ENCODE measurements around the gene NELL2.
"Not testable (repeated sequence)": the region's sequence is repeated elsewhere in the genome, so short reads cannot be mapped to it uniquely, and the experiment has no call there.

The NELL2 gene

GRCh38 chr12:44829045-44829444 lies 47.1 kb downstream of the NELL2 start:
- no peaks in the 10 kb centered on the region for H3K79me2 ChIP-seq (ENCODE audit: control insufficient read depth, insufficient read depth, low read length, unreplicated experiment)
- no peaks in the 10 kb centered on the region for H3K27me3 ChIP-seq (ENCODE audit: insufficient read depth, low read length)
- H2AFZ ChIP-seq (ENCODE audit: low read length, unreplicated experiment): no peak overlapping the region
- H3K36me3 ChIP-seq (ENCODE audit: insufficient read depth, low read length): no peaks in the 10 kb centered on the region
- no peak overlapping the region for H3K27ac ChIP-seq (ENCODE audit: low read depth, low read length)
- H3K4me1 ChIP-seq (ENCODE audit: control insufficient read depth, insufficient read depth, low read length, unreplicated experiment): no peaks in the 10 kb centered on the region
- H3K4me3 ChIP-seq (ENCODE audit: low read depth, low read length): no peak overlapping the region

GRCh38 chr12:44827832-44828438 lies 48.2 kb downstream of the NELL2 start:
- Histone ChIP-seq H3K4me1 (ENCODE audit: control insufficient read depth, insufficient read depth, low read length, unreplicated experiment) (no peaks in the 10 kb centered on the region), H2AFZ (ENCODE audit: low read length, unreplicated experiment) (no peak overlapping the region), H3K27ac (ENCODE audit: low read depth, low read length) (no peak overlapping the region), H3K79me2 (ENCODE audit: control insufficient read depth, insufficient read depth, low read length, unreplicated experiment) (no peaks in the 10 kb centered on the region), H3K36me3 (ENCODE audit: insufficient read depth, low read length) (no peaks in the 10 kb centered on the region), H3K4me3 (ENCODE audit: low read depth, low read length) (no peak overlapping the region), H3K27me3 (ENCODE audit: insufficient read depth, low read length) (no peaks in the 10 kb centered on the region)

GRCh38 chr12:44821702-44822101 lies 54.4 kb downstream of the NELL2 start:
- H3K27ac ChIP-seq (ENCODE audit: low read depth, low read length); H2AFZ ChIP-seq (ENCODE audit: low read length, unreplicated experiment); H3K36me3 ChIP-seq (ENCODE audit: insufficient read depth, low read length); H3K27me3 ChIP-seq (ENCODE audit: insufficient read depth, low read length); H3K4me3 ChIP-seq (ENCODE audit: low read depth, low read length); H3K4me1 ChIP-seq (ENCODE audit: control insufficient read depth, insufficient read depth, low read length, unreplicated experiment); H3K79me2 ChIP-seq (ENCODE audit: control insufficient read depth, insufficient read depth, low read length, unreplicated experiment): not testable (repeated sequence)

GRCh38 chr12:44819884-44820283 lies 56.2 kb downstream of the NELL2 start:
- Histone ChIP-seq H3K36me3 (ENCODE audit: insufficient read depth, low read length) (no peaks in the 10 kb centered on the region), H3K27me3 (ENCODE audit: insufficient read depth, low read length) (no peaks in the 10 kb centered on the region), H3K4me3 (ENCODE audit: low read depth, low read length) (no peak overlapping the region), H3K79me2 (ENCODE audit: control insufficient read depth, insufficient read depth, low read length, unreplicated experiment) (no peaks in the 10 kb centered on the region), H2AFZ (ENCODE audit: low read length, unreplicated experiment) (no peak overlapping the region), H3K4me1 (ENCODE audit: control insufficient read depth, insufficient read depth, low read length, unreplicated experiment) (no peaks in the 10 kb centered on the region), H3K27ac (ENCODE audit: low read depth, low read length) (no peak overlapping the region)

- Histone ChIP-seq H3K36me3 (ENCODE audit: insufficient read depth, low read length) (no peaks in the 10 kb centered on the region), H3K79me2 (ENCODE audit: control insufficient read depth, insufficient read depth, low read length, unreplicated experiment) (no peaks in the 10 kb centered on the region), H3K27me3 (ENCODE audit: insufficient read depth, low read length) (no peaks in the 10 kb centered on the region), H2AFZ (ENCODE audit: low read length, unreplicated experiment) (no peak overlapping the region), H3K4me1 (ENCODE audit: control insufficient read depth, insufficient read depth, low read length, unreplicated experiment) (no peaks in the 10 kb centered on the region), H3K27ac (ENCODE audit: low read depth, low read length) (no peak overlapping the region), H3K4me3 (ENCODE audit: low read depth, low read length) (no peak overlapping the region)
Measured at GRCh38 chr12:44817687-44818086, 58.4 kb downstream of the NELL2 start.

DNA sequence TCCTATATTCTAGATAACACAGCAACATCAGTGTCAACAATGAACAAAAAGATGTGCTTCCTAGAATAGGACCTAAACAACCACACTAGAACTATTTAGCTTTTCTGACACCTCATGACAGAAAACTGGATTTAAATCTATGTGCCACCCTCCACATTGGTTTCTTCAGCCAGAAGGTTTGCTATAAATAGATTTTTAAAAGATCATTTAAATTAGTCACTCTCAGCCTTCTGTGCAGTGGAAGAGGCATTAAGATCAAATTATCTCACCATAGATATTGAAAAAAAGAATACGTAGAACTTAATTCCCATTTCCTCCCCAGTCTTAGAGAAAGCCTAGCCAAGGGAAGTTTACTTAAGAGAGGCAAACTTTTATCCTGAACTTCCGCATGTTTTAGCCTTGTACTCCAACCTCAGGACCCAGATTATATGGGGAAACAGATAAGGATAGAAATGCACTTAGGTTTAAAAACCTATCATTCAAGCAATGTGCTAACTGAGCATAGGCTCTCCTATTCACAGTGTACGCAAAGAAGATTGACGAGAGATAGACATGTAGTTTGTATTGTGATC lies 59.6 kb downstream of the NELL2 start:
- no peaks in the 10 kb centered on the region for H3K79me2 ChIP-seq (ENCODE audit: control insufficient read depth, insufficient read depth, low read length, unreplicated experiment)
- no peak overlapping the region for H3K27ac ChIP-seq (ENCODE audit: low read depth, low read length)
- H2AFZ ChIP-seq (ENCODE audit: low read length, unreplicated experiment): no peak overlapping the region
- no peaks in the 10 kb centered on the region for H3K4me1 ChIP-seq (ENCODE audit: control insufficient read depth, insufficient read depth, low read length, unreplicated experiment)
- H3K36me3 ChIP-seq (ENCODE audit: insufficient read depth, low read length): no peaks in the 10 kb centered on the region
- no peak overlapping the region for H3K4me3 ChIP-seq (ENCODE audit: low read depth, low read length)
- H3K27me3 ChIP-seq (ENCODE audit: insufficient read depth, low read length): no peaks in the 10 kb centered on the region

- no peaks in the 10 kb centered on the region for H3K4me1 ChIP-seq (ENCODE audit: control insufficient read depth, insufficient read depth, low read length, unreplicated experiment)
- H3K27me3 ChIP-seq (ENCODE audit: insufficient read depth, low read length): no peaks in the 10 kb centered on the region
- no peak overlapping the region for H3K27ac ChIP-seq (ENCODE audit: low read depth, low read length)
- no peaks in the 10 kb centered on the region for H3K79me2 ChIP-seq (ENCODE audit: control insufficient read depth, insufficient read depth, low read length, unreplicated experiment)
- H2AFZ ChIP-seq (ENCODE audit: low read length, unreplicated experiment): no peak overlapping the region
- no peak overlapping the region for H3K4me3 ChIP-seq (ENCODE audit: low read depth, low read length)
- no peaks in the 10 kb centered on the region for H3K36me3 ChIP-seq (ENCODE audit: insufficient read depth, low read length)
Measured at GRCh38 chr12:44812062-44812461, 64.1 kb downstream of the NELL2 start.

GRCh38 chr12:44804068-44804467 lies 72.0 kb downstream of the NELL2 start:
- H3K27me3 ChIP-seq (ENCODE audit: insufficient read depth, low read length): peaks cover 4% of the 10 kb centered on the region; the same call in 1 of the 2 replicates
- H3K27ac ChIP-seq (ENCODE audit: low read depth, low read length): no peak overlapping the region
- no peak overlapping the region for H3K4me3 ChIP-seq (ENCODE audit: low read depth, low read length)
- H2AFZ ChIP-seq (ENCODE audit: low read length, unreplicated experiment): no peak overlapping the region
- no peaks in the 10 kb centered on the region for H3K79me2 ChIP-seq (ENCODE audit: control insufficient read depth, insufficient read depth, low read length, unreplicated experiment)
- H3K4me1 ChIP-seq (ENCODE audit: control insufficient read depth, insufficient read depth, low read length, unreplicated experiment): no peaks in the 10 kb centered on the region
- no peaks in the 10 kb centered on the region for H3K36me3 ChIP-seq (ENCODE audit: insufficient read depth, low read length)

GRCh38 chr12:44795970-44796369 lies 80.1 kb downstream of the NELL2 start:
- no peaks in the 10 kb centered on the region for H3K79me2 ChIP-seq (ENCODE audit: control insufficient read depth, insufficient read depth, low read length, unreplicated experiment)
- H3K4me3 ChIP-seq (ENCODE audit: low read depth, low read length): no peak overlapping the region
- no peaks in the 10 kb centered on the region for H3K4me1 ChIP-seq (ENCODE audit: control insufficient read depth, insufficient read depth, low read length, unreplicated experiment)
- H3K27ac ChIP-seq (ENCODE audit: low read depth, low read length): no peak overlapping the region
- no peaks in the 10 kb centered on the region for H3K36me3 ChIP-seq (ENCODE audit: insufficient read depth, low read length)
- no peaks in the 10 kb centered on the region for H3K27me3 ChIP-seq (ENCODE audit: insufficient read depth, low read length)
- H2AFZ ChIP-seq (ENCODE audit: low read length, unreplicated experiment): no peak overlapping the region

- Histone ChIP-seq H3K79me2 (ENCODE audit: control insufficient read depth, insufficient read depth, low read length, unreplicated experiment) (no peaks in the 10 kb centered on the region), H3K4me1 (ENCODE audit: control insufficient read depth, insufficient read depth, low read length, unreplicated experiment) (no peaks in the 10 kb centered on the region)
Measured at GRCh38 chr12:44788731-44789130, 87.4 kb downstream of the NELL2 start.

GRCh38 chr12:44780221-44780790 lies 95.8 kb downstream of the NELL2 start:
- no peaks in the 10 kb centered on the region for H3K27me3 ChIP-seq (ENCODE audit: insufficient read depth, low read length)
- H3K4me1 ChIP-seq (ENCODE audit: control insufficient read depth, insufficient read depth, low read length, unreplicated experiment): no peaks in the 10 kb centered on the region
- no peaks in the 10 kb centered on the region for H3K36me3 ChIP-seq (ENCODE audit: insufficient read depth, low read length)
- H2AFZ ChIP-seq (ENCODE audit: low read length, unreplicated experiment): no peak overlapping the region
- no peaks in the 10 kb centered on the region for H3K79me2 ChIP-seq (ENCODE audit: control insufficient read depth, insufficient read depth, low read length, unreplicated experiment)
- H3K27ac ChIP-seq (ENCODE audit: low read depth, low read length): no peak overlapping the region
- no peak overlapping the region for H3K4me3 ChIP-seq (ENCODE audit: low read depth, low read length)

More at GRCh38 chr12:44788731-44789130, 87.4 kb downstream of the NELL2 start:
- Histone ChIP-seq H2AFZ (ENCODE audit: low read length, unreplicated experiment) (no peak overlapping the region), H3K36me3 (ENCODE audit: insufficient read depth, low read length) (no peaks in the 10 kb centered on the region), H3K4me3 (ENCODE audit: low read depth, low read length) (no peak overlapping the region), H3K27me3 (ENCODE audit: insufficient read depth, low read length) (no peaks in the 10 kb centered on the region), H3K27ac (ENCODE audit: low read depth, low read length) (no peak overlapping the region)

Measured in ACC112 (cell line).